Islet precursor cell (in vitro differentiated cells): ENCODE results near the gene P2RY2.
"Not testable (repeated sequence)": the region's sequence is repeated elsewhere in the genome, so short reads cannot be mapped to it uniquely, and the experiment has no call there.

Experiments
- DNase-seq: peaks from one replicate; pipeline ENCODE4 v3.0.0-alpha.2; 2018

Gene P2RY2

GRCh38 chr11:73229321-73229895 is 11.3 kb downstream of the P2RY2 start:
- peak; percentile 57 for DNase-seq

GRCh38 chr11:73229896-73230875 is 12.1 kb downstream of the P2RY2 start:
- DNase-seq = peak; percentile 45

DNA sequence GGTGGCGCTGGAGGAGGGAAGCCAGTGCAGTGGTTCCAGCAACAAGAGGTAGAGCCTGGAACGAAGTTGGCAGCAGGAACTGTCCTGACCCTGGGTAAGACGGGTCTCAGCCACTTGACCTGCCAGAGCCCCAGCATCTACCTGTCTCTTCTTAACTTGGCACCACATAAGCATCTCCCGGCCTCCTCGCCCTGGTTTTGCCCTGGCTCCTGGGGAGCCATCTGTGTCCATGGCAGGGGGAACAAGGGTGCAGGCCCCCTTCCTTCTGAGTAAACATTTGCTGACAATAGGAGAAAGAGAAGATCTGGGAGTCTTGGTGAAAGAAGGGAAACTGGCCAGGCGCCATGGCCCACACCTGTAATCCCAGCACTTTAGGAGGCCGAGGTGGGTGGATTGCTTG is 12.8 kb downstream of the P2RY2 start:
- DNase-seq = peak; percentile 23

DNA sequence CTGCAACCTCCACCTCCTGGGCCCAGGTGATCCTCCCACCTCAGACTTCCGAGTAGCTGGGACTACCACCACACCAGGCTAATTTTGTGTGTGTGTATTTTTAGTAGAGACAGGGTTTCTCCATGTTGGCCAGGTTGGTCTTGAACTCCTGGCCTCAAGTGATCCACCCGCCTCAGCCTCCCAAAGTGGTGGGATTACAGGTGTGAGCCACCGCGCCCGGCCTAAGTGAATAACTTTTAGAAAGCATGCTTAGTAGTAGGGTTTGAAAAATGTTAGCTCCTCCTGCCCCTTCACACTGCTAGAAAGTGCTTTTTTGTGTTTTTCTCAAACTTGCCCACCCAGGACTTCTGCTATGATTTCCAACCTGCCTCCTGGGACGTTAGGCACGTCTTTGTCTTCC is 14.4 kb downstream of the P2RY2 start:
- DNase-seq = not testable (repeated sequence)

- peak; percentile 38 for DNase-seq
Observed at GRCh38 chr11:73233211-73233610, 15.1 kb downstream of the P2RY2 start.

GRCh38 chr11:73233692-73234470 is 15.8 kb downstream of the P2RY2 start:
- peak; percentile 46 for DNase-seq

DNA sequence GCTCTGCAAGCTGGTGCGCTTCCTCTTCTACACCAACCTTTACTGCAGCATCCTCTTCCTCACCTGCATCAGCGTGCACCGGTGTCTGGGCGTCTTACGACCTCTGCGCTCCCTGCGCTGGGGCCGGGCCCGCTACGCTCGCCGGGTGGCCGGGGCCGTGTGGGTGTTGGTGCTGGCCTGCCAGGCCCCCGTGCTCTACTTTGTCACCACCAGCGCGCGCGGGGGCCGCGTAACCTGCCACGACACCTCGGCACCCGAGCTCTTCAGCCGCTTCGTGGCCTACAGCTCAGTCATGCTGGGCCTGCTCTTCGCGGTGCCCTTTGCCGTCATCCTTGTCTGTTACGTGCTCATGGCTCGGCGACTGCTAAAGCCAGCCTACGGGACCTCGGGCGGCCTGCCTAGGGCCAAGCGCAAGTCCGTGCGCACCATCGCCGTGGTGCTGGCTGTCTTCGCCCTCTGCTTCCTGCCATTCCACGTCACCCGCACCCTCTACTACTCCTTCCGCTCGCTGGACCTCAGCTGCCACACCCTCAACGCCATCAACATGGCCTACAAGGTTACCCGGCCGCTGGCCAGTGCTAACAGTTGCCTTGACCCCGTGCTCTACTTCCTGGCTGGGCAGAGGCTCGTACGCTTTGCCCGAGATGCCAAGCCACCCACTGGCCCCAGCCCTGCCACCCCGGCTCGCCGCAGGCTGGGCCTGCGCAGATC is 16.5 kb downstream of the P2RY2 start:
- peak; percentile 47 for DNase-seq

DNA sequence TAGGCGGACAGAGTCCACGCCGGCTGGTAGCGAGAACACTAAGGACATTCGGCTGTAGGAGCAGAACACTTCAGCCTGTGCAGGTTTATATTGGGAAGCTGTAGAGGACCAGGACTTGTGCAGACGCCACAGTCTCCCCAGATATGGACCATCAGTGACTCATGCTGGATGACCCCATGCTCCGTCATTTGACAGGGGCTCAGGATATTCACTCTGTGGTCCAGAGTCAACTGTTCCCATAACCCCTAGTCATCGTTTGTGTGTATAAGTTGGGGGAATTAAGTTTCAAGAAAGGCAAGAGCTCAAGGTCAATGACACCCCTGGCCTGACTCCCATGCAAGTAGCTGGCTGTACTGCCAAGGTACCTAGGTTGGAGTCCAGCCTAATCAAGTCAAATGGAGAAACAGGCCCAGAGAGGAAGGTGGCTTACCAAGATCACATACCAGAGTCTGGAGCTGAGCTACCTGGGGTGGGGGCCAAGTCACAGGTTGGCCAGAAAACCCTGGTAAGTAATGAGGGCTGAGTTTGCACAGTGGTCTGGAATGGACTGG is 17.2 kb downstream of the P2RY2 start:
- DNase-seq = no peak

DNA sequence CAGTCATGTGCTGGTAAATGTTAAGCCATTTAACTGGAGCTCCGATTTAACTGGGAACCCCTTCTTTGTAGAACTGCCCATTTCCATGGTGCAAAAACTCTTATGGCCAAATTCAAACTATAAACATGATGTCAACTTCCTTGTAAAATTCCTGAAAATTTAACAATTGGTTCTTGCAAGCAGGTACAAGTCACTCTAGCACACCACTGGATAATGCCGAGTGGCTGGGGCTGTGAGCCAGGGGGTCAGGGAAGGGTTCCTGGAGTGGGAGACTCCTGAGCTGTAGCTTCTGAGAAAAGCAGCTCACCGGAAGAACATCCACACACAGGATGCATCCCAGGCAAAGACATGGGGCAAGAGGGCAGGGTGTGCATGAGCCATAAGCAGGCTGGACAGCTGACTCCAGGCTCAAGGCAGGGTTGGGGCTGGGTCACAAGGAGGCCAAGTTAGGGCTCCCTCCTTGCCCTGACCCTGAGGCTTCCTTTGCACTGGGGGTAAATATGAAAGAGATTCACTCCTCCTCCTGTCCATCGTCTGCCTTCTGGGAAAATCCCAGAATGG is 18.2 kb downstream of the P2RY2 start:
- DNase-seq = peak; percentile 50

DNA sequence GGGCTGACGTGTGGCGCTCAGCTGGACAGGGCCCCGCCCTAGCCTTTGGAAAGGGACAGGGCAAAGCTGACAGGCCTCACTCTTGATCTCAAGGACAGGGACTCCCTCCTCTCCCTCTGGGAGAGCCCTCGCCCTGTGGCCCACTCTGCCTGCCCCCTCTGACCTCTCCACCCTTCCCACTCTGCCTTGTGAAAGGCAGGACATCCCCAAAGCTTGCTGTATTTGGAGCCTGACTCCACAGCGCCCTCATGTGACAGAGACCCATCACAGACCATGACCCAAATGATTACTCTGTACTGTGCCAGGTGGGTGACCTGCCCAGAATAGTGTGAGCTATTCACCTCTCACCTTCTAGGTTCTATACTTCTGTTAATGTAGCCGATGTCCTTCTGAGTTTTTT is 18.8 kb downstream of the P2RY2 start:
- DNase-seq = peak; percentile 82

- peak; percentile 63 for DNase-seq
Observed at GRCh38 chr11:73237471-73238290, 19.6 kb downstream of the P2RY2 start.

- peak; percentile 38 for DNase-seq
Observed at GRCh38 chr11:73239111-73239521, 21.0 kb downstream of the P2RY2 start.

- DNase-seq = no peak
Observed at GRCh38 chr11:73239571-73240189, 21.6 kb downstream of the P2RY2 start.

- DNase-seq = peak; percentile 66
Observed at GRCh38 chr11:73240190-73240781, 22.2 kb downstream of the P2RY2 start.

DNA sequence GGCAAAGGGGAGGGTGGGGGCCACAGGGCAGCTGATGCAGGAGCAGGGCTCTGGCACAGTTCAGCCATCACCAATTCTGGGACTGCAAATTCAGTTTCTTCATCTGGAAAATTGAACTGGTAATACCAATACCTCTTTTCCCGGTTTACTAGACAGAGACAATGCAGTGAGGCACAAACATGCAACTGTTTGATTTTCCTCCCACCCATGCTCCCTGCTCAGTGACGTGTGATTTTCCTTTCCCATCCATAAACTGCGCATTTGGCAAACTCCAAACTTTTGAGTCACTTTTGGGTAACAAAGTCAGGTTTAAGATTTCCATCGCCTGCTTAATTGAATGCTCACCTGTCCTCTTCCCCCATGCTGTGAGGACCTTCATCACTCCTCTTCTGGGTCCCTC is 23.2 kb downstream of the P2RY2 start:
- DNase-seq = no peak

DNA sequence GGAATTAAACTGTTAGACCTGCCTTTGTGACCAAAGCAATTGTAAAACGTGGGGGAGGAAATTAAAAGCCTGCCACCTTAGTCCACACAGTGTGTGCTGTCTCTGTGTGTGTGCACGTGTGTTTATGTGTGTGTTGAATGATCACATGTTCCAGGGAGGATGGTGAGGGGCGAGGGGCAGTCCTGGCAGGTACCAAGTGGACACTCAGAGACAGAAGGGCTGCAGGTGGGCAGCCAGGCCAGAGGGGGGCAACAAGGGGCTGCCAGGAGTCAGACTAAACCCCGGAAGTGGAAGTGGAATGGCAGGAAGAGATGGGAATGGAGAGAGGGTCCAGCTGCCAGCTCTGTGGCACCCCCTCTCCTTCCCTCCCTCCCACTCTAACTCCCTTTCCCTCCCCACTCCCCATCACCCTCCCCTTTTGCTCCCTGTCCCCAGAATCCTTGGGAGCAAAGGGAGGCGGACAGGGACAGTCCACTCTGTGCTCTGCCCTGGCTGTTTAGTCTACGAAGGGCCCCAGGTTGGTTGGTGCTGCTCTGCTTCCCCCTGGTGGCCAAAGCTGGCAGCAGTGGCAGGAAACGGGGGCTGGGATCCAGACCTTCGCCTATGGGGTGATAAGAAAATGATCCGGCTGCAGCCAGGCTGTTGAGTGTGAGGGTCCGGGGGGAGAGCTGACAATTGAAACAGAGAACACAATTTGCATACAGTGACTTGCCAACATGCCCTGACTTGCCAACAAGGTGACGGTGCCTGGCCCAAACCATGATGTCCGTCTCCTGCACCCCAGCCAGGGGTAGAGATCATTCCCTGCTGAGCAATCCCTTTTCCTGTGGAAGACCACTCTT is 24.4 kb downstream of the P2RY2 start:
- peak; percentile 92 for DNase-seq

GRCh38 chr11:73243093-73243485 is 25.0 kb downstream of the P2RY2 start:
- peak; percentile 33 for DNase-seq

GRCh38 chr11:73244589-73245240 is 26.6 kb downstream of the P2RY2 start:
- DNase-seq = peak; percentile 54

- DNase-seq = peak; percentile 46
Observed at GRCh38 chr11:73245461-73245860, 27.4 kb downstream of the P2RY2 start.
